ENCODE results near the gene CNNM3.

DNA sequence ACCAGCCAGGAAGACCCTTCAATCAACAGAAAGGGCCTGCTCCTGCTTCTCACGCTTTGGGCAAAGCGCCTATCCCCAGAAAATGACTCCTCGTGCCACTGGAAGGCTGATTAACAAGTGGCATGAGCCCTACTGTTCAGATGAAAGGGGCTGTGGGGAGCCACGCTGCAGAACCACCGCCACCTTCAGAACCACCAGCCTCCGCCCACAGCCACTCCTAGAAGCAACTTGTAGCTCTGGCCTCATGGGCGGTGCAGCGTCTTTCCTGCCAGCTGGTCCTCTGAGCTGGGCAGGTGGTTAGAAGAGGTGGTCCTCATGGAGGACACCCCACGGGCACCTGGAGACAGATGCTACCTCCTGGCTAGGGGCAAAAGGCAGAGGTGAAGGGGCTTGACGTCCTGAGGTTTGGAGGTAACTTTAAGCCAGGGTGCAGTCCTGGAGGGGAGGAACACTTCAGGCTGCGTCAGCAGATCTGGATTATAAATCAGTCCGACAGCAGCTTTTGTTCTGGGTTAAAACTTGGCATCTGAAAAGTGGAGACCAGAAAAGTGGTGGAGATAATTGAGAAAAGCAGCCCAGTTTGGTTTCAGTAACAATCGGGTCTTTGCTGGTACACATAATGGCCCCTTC lies 54.7 kb downstream of the CNNM3 start:
- TF ChIP-seq, protein P1, sequence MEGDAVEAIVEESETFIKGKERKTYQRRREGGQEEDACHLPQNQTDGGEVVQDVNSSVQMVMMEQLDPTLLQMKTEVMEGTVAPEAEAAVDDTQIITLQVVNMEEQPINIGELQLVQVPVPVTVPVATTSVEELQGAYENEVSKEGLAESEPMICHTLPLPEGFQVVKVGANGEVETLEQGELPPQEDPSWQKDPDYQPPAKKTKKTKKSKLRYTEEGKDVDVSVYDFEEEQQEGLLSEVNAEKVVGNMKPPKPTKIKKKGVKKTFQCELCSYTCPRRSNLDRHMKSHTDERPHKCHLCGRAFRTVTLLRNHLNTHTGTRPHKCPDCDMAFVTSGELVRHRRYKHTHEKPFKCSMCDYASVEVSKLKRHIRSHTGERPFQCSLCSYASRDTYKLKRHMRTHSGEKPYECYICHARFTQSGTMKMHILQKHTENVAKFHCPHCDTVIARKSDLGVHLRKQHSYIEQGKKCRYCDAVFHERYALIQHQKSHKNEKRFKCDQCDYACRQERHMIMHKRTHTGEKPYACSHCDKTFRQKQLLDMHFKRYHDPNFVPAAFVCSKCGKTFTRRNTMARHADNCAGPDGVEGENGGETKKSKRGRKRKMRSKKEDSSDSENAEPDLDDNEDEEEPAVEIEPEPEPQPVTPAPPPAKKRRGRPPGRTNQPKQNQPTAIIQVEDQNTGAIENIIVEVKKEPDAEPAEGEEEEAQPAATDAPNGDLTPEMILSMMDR (IDR thresholded peaks at IDR 0.05; ENCODE audit: low read depth, low read length), result no peak
- TF ChIP-seq MAX (IDR thresholded peaks at IDR 0.05; ENCODE audit: low read depth, low read length) (no peak), POLR2A (IDR thresholded peaks at IDR 0.05; ENCODE audit: extremely low read depth, insufficient read length) (no peak)

All from NB4 (cell line).